Nucleus accumbens (tissue), 56 donors: Measurements from ENCODE around the gene BMP8A.

Experiments
- DNase-seq, 56 donors: peaks; one replicate each; lab custom pipeline; 2025; lab: John Stamatoyannopoulos, UW

Gene BMP8A

DNA sequence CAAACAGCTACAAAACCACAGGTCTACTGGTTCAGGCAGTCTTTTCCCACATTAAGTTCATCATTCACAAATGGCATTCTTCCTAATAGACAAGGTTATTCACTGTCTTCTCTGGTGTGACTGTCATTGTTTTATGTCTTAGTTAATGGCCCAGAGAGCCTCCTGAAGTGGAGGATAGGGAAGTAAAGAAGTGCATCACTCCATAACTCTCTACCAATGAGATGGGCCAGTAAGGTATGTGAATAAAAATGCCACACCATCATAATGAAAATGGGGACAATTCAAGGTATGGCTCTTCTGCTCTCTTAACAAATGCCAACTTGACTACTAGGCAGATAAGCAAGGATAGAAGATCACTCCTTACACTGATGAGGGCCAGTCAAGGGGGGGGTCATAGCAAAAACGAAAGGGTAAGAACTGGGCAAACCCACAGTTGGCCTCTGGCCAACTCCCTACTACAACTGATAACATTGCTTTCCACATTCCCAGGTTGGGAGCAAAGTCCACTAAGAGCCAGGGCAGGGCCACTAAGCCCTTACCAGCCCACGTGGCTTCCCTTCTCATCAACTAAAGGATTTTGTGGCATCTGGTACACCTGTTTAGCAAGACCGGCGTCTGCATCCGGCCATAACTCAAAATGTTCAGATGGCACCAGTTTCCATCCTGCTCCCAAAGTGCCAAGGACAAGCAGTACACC is 75.2 kb downstream of the BMP8A start:
- DNase-seq, result no peak

DNA sequence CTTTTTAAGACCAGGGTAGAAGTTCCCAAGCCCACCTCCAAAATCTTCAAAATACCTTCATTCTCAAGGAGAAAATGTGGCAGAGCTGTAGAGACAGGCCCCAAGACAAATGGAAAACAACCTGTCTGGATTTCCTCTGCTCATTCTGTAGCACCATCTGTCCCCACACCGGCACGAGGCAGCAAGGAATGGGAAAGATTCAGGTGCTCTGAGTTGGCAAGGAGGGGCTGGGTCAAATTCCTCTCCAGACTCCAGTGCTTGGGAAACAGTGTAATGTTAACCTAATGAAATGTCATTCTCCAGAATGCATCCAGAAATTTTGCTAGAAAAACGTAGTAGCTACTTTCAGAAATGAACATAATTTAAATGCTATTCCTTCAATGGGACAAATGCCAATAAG is 75.9 kb downstream of the BMP8A start:
- DNase-seq, result no peak

DNA sequence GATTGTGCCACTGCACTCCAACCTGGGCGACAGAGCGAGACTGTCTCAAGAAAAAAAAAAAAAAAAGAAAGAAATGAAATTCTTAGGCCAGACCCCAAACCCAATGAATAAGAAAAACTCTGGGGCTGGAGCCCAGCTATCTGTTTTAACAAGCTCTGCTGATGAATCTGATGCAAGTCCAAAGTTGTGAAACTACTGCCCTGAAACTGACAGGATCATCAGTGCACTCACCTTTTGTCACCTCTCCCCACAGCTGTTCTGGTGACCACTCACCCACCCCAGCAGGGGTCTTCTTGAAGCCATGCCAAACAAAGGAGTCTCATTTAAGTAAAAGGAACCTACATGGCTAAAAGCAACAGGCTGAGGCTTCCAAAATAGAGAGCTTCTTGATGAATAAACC is 76.8 kb downstream of the BMP8A start:
- DNase-seq, result no peak

DNA sequence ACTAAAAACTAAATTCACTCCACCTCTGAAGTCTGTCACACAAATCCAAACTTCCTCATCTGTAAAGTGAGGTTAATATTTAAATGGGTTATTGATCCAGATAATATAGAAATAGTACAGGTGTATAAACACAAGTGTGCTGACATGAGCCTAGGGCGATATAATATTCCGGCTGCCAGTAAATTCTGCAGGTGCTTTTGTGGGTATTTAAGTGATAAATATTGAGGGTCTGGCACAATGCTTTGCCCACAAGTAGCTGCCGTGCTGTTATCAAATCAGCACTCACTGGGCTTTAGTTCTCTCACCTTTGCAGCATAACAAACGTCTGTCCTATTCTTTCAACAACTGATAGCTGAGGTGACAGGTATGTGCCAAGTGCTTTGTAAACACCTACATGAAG is 77.6 kb downstream of the BMP8A start:
- DNase-seq, result no peak

DNA sequence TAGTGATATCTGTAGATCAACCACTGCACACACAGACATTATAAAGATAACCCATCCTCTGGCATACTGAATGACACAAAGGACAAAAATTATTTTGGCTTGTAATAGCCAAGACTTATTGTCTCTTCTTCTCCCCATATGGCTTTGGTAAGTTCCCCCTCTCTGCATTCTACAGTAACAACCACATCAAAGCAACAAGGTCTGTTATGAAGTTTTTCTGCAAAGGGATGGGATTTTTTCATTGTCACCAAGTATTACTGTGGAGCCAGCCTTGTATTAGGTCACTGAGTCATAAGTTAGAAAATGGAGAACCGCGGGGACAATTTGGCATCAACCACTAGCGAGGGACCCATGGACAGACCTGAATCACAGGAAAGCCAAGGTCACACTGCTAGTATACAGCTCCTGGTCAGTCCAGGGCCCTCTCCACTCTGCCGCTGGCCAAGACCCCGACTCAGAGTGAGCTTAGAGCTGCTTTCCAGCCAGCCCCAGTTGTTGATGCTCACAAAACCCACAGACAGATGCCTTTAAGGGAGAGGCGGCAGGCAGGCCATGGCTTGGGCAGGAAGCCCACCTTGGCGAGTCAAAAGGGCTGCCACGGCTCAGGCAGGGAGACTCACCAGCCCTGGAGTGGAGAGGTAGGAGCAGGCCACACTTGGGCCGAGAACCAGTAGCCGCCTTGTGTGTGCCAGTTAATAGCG is 79.2 kb downstream of the BMP8A start:
- no peak for DNase-seq

DNA sequence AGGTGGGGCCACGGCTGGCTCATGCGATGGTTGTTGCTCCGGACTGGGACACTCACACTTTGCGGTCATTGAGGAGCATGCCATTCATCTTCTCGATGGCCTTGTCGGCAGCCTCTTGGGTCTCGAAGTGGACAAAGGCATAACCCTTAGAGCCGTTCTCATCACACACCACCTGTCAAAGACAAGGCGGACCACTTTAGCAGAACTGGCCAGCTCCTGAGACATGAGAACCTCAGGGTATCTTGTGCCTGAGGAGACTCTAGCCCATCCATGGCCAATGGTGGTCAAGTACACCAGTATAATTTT is 79.7 kb downstream of the BMP8A start:
- no peak for DNase-seq

DNA sequence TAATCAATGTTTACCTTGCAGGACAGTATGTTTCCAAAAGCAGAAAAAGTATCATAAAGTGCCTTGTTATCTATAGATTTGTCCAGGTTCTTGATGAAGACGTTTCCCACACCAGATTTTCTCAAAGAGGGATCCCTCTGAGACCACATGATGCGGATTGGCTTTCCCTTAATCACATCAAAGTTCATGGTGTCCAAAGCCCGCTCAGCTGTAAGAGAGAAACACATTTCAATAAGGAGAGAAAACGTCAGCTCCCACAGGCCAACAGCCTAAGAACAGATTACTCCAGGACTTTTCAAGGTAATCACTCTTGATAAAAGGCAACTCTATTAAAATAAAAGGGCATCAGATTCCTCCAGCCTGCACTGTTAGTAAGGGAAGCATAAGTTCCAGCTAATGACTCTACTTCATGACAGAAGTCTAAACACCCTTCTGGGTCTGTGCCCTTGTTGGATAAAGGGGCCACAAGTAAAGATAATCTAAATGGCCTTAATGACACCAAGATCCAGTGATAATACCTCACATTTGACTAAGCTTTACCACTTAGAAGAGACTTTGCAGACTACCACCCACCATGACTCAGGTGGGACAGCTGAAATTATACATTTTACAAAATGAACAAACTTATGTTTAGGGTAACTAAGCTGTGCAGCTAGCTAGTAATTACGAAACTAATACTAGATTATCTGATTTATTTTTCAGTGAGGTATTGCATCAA is 81.1 kb downstream of the BMP8A start:
- DNase-seq, result no peak

DNA sequence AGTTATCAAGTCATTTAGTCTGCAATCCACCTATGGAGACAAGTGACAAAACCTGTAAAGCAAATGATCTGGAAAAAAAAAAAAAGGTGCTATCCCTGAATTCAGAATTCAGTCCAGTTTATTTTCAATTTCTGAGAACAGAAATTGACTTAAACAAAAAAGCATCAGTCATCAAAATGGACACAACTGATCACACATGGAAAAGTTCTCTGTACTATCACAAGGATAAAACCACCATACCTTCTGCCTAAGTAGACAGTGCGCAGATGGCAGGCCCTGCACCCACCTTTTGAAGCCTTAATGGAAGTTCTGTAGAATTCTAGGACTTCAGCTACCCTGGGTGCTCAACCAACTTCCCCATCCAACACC is 81.6 kb downstream of the BMP8A start:
- DNase-seq, result no peak

DNA sequence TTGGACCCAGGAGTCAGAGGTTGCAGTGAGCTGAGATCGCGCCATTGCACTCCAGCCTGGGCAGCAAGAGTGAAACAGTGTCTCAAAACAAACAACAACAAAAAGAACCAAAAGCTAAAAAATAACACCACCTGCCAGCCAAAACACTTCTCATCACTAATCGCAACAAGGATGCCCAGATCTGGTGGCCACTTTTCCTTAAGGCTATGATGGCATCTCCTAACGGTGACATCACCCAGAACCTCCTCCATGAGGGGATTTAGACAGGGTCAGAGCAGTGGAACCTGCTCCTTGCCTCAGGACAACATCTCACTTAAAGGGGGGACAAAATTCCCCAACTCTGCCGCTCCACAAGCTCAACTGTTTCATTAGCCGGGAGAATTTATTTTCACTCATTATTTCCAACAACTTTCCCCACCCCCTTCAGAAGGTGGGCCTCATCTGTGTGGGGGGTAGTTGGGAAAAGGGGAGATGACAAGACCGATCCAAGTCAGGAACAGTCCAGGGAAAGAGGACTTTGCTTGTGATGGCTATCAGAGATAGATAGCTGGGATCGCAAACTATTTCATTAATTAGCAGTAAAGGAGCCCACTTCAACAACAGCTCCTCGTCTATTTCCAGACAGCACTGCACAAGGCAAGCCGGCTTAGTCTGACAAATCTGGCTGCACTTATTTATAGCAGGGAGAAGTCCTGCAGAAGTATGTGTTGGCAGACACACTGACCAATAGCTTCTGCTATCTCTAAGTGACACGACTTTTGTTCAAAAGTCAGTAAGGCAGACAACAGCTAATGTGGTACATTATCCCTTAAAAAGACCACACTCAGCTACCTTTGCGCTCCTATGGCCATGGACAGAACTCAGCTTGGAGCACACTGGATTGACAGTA is 82.5 kb downstream of the BMP8A start:
- DNase-seq, result no peak

DNA sequence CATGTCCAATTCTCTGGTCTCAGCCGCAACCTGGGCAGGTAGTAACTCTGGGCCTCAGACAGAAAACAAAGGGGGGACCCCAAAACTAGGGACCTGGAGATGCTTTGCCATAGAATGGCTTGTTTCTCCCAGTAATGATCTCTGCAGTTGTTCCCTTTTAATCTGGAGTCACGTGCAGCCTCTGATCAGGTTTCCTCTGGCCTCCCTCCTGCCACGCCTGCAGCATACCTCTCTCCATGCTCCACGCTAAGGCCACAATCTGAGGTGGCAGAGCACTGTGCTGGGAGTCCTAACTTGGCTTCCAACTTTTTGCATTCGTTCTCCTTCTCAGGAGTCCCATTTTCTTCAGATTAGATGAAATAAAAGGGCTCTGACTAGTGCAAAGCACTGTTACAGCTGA is 83.2 kb downstream of the BMP8A start:
- DNase-seq, result no peak
